HG03342 (cell line): ENCODE results near the gene SPACA9.

Experiments
- ATAC-seq: cut with Tn5 transposase; IDR thresholded peaks from one replicate; pipeline ENCODE4 v1.9.1; 2021; ENCODE audit warnings: mild to moderate bottlenecking, moderate library complexity; ENCODE audit not compliant: unreplicated experiment

SPACA9 gene

GRCh38 chr9:132862533-132862932 is 16.2 kb upstream of the SPACA9 start:
- no peak for ATAC-seq

GRCh38 chr9:132863096-132863495 is 15.6 kb upstream of the SPACA9 start:
- no peak for ATAC-seq

- ATAC-seq = no peak
Observed at GRCh38 chr9:132864277-132864676, 14.4 kb upstream of the SPACA9 start.

- ATAC-seq = no peak
Observed at GRCh38 chr9:132864691-132865090, 14.0 kb upstream of the SPACA9 start.

GRCh38 chr9:132866898-132867297 is 11.8 kb upstream of the SPACA9 start:
- ATAC-seq = no peak

DNA sequence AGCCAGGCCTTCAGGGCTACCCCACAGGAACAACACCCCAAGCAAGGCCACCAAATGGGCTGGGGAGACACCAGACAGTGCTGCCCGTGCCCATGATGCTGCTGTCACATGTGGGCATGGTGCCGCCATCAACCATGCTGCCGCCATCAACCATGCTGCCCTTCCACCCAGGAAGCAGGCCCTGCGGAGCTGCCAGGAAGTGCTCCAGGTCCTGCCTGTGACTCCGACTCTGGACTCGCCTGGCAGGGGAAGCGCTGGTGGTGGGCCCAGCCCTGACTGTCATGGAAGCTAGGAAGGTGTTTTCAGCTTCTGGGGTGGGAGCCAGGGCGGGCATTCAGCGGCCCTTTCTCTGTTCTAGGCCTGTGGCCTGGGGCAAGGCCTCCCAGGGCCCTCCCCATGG is 9.4 kb upstream of the SPACA9 start:
- no peak for ATAC-seq

GRCh38 chr9:132873403-132873802 is 5.3 kb upstream of the SPACA9 start:
- ATAC-seq = no peak

- ATAC-seq = no peak
Observed at GRCh38 chr9:132875159-132875558, 3.5 kb upstream of the SPACA9 start.

- ATAC-seq = no peak
Observed at GRCh38 chr9:132876849-132877248, 1.8 kb upstream of the SPACA9 start.

- ATAC-seq = no peak
Observed at GRCh38 chr9:132877458-132877823, 1.3 kb upstream of the SPACA9 start.

DNA sequence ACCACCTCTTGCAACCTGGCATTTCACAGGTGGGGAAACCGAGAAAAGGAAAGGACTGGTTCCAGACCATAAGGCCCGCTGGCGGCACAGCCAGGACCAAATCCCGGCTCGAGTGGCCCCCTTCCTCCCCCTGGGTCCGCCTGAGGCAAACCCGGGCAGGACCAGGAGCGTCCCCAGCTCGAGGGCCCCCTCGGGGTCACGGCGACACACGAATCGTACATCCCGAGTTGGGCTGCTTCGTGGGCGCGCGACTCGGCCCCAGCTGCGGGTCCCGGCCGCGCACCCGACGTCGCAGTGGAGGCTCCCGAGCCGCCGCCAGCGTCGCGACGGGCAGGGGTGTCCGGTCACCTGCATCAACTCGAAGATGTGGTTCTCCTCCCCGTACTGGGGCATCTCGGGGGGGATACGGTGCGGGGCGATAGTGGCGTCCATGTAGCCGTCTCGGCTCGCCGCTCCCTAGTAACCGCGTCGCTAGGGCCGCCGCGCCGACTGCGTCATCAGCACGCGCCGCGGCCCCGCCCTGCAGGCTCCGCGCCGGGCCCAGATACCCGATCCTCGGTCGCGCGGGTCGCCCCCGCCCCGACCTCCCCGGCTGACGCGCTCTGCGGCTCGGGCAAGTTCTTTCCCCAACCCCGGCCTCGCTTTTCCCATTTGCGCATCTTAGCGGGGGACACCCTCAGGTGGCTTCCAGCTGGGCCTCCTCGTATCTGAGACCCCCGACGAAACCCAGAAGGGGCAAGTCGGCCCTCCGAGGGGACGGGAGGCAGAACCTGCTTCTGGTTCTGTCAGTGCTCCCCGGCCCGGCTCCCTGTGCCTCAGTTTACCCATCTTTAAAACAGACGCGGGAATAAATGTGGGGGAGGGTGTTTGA is 639 bp upstream of the SPACA9 start, which contains the start of gene AK8:
AK8 (minus strand) TSS at position 461 of the 871 bp plus-strand sequence; CDS start at position 432, 29 bp downstream.
- ATAC-seq = peak; percentile 59

GRCh38 chr9:132879457-132880323 is 992 bp downstream of the SPACA9 start:
- ATAC-seq = no peak

DNA sequence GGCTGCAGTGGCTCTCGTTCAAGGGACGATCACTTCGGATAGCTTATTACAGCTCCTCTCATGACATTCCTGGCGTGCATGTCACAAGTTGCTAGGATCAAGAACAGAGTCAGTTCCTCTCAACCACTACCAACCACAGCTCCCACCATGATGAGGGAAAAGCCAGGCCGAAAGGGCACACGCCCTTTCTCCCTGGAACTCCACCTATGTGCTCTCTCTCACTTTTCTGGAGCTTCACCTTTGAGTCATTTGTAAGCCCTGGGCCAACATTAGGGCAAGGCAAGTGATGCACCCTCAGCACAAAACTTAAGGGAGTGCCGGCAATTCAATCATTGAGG is 1.6 kb downstream of the SPACA9 start:
- no peak for ATAC-seq

DNA sequence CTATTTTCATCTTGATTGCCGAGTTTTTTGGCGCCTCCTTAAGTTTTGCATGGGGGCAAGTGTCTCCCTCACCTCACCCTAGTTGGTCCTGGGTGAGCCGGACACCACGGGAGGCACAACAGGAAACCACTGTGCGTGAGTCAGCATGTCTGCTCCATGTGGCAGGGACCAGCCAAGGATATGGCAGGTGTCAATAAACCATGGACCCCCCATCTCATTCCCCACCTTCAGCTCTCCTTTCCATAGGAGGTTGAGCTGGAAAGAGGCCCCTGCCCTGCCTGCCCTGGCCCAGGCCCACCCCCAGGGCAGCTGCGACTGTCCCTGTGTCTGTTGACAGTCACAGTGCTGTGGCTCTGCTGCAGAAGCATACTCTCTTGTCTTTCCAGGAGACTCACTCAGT is 3.1 kb downstream of the SPACA9 start:
- ATAC-seq = no peak

- ATAC-seq = no peak
Observed at GRCh38 chr9:132882616-132883015, 3.9 kb downstream of the SPACA9 start.

DNA sequence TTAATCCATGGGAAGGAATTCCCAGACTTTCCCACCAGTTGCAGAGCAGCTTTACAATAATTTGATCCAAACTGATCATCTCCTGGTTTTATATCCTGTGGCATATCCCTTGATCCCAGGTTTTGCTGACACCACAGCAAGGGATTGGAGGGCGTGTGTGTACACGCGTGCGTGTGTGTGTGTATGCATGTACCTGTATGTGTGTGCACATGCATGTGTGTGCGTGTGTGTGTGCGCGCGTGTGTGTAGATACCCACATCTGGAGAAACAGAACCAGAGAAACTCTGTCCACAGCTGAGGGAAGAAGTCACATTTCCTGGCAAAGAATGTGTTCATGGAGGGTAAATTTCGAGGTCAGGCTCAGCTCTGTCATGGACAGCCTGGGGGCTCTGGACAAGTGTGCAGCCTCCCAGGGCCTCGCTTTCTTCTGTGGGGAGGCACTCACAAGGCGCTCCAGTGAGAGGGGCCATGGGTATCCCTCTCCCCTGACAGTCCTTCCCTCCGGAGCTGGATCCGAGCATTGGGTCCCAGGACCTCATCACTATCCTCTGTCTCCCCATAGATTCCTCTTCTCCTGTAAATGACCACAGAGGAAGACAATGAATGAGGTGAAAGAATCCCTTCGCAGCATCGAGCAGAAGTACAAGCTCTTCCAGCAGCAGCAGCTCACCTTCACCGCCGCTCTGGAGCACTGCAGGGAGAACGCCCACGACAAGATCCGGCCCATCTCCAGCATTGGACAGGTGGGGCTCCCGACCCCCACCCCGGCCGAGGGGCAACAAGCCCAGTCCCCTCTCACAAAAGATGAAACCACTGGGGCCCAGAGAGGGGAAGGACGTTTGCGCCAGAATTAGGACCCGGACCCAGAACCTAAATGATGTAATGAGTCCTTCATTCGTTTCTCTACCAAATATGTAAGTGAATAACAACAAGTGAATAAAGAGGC is 4.9 kb downstream of the SPACA9 start:
- ATAC-seq = no peak

DNA sequence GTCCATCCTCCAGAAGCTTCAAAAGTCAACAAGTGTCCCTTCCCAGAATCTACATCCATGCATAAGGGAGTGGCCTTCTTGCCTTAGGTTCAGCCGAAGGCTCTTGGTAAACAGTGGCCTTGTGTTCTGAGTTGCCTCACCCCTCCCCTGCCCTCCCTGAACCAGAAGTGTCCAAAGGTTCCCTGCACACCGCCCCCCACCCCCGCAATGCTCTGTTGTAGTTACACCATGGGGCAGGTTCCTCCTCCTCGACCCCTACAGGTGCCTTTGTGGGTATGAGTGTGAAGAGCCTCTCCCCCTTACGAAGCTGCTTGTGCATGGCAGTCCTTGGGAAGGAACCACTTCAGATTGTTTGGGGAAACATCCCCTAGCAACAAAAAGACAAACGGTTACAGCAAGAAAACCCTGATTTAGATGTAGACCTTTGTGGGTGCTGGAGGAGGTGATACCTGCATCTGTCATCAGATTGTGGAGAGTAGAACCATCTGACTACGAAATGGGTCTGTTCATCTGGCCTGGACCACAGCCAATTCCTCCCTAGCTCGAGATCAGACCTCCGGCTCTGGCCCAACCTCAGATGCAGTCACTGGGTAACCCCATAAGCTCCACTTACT is 7.1 kb downstream of the SPACA9 start:
- no peak for ATAC-seq

- no peak for ATAC-seq
Observed at GRCh38 chr9:132886334-132886725, 7.6 kb downstream of the SPACA9 start.

GRCh38 chr9:132887181-132888120 is 8.8 kb downstream of the SPACA9 start:
- no peak for ATAC-seq
